ENCODE measurements around the gene UBE2A.

UBE2A gene

GRCh38 chrX:119541188-119541587, 33.2 kb upstream of the UBE2A start:
- no peaks in the 10 kb centered on the region for H3K9me3 ChIP-seq (ENCODE audit: severe bottlenecking)
- no peak for DNase-seq (ENCODE audit: low spot score)
- ATAC-seq (ENCODE audit: low read depth), result peak; percentile 86
- no peaks in the 10 kb centered on the region for H3K36me3 ChIP-seq (ENCODE audit: low read depth)
- no peak overlapping the region for H3K27ac ChIP-seq (ENCODE audit: poor library complexity, severe bottlenecking)
- no peak overlapping the region for H3K4me3 ChIP-seq (ENCODE audit: severe bottlenecking)
- TF ChIP-seq CTCF (IDR thresholded peaks at IDR 0.05; ENCODE audit: poor library complexity, severe bottlenecking), result no peak
- no peaks in the 10 kb centered on the region for H3K27me3 ChIP-seq (ENCODE audit: insufficient read depth, poor library complexity, severe bottlenecking)
- peaks cover 5% of the 10 kb centered on the region for H3K4me1 ChIP-seq (ENCODE audit: insufficient read depth, poor library complexity, severe bottlenecking)

- no peak overlapping the region for H3K27ac ChIP-seq (ENCODE audit: poor library complexity, severe bottlenecking)
- H3K36me3 ChIP-seq (ENCODE audit: low read depth), result no peaks in the 10 kb centered on the region
- no peaks in the 10 kb centered on the region for H3K27me3 ChIP-seq (ENCODE audit: insufficient read depth, poor library complexity, severe bottlenecking)
- no peak for ATAC-seq (ENCODE audit: low read depth)
- DNase-seq (ENCODE audit: low spot score), result no peak
- no peaks in the 10 kb centered on the region for H3K9me3 ChIP-seq (ENCODE audit: severe bottlenecking)
- no peaks in the 10 kb centered on the region for H3K4me1 ChIP-seq (ENCODE audit: insufficient read depth, poor library complexity, severe bottlenecking)
- no peak for TF ChIP-seq CTCF (IDR thresholded peaks at IDR 0.05; ENCODE audit: poor library complexity, severe bottlenecking)
- H3K4me3 ChIP-seq (ENCODE audit: severe bottlenecking), result no peak overlapping the region
These were observed 24.9 kb upstream of the UBE2A start for GRCh38 chrX:119549327-119550016.

- Histone ChIP-seq H3K4me3 (ENCODE audit: severe bottlenecking) (no peak overlapping the region), H3K9me3 (ENCODE audit: severe bottlenecking) (no peaks in the 10 kb centered on the region), H3K27ac (ENCODE audit: poor library complexity, severe bottlenecking) (no peak overlapping the region), H3K36me3 (ENCODE audit: low read depth) (no peaks in the 10 kb centered on the region), H3K4me1 (ENCODE audit: insufficient read depth, poor library complexity, severe bottlenecking) (no peaks in the 10 kb centered on the region), H3K27me3 (ENCODE audit: insufficient read depth, poor library complexity, severe bottlenecking) (no peaks in the 10 kb centered on the region)
- no peak for DNase-seq (ENCODE audit: low spot score)
- no peak for ATAC-seq (ENCODE audit: low read depth)
- TF ChIP-seq CTCF (IDR thresholded peaks at IDR 0.05; ENCODE audit: poor library complexity, severe bottlenecking), result no peak
These were observed 21.9 kb upstream of the UBE2A start for GRCh38 chrX:119552508-119552907.

GRCh38 chrX:119565107-119565663, 9.2 kb upstream of the UBE2A start, which contains the start of gene STEEP1:
Gene STEEP1, minus strand, starts transcription at chrX:119565409. Its CDS starts 54 bp downstream, at chrX:119565355.
- H3K36me3 ChIP-seq (ENCODE audit: low read depth), result no peaks in the 10 kb centered on the region
- peak; percentile 95 for ATAC-seq (ENCODE audit: low read depth)
- H3K4me3 ChIP-seq (ENCODE audit: severe bottlenecking), result peak within 1 kb of the TSS; percentile 46
- H3K27me3 ChIP-seq (ENCODE audit: insufficient read depth, poor library complexity, severe bottlenecking), result no peaks in the 10 kb centered on the region
- peak; percentile 80 for DNase-seq (ENCODE audit: low spot score)
- TF ChIP-seq CTCF (IDR thresholded peaks at IDR 0.05; ENCODE audit: poor library complexity, severe bottlenecking), result no peak
- H3K27ac ChIP-seq (ENCODE audit: poor library complexity, severe bottlenecking), result no peak within 1 kb of the TSS
- H3K9me3 ChIP-seq (ENCODE audit: severe bottlenecking), result no peaks in the 10 kb centered on the region
- no peaks in the 10 kb centered on the region for H3K4me1 ChIP-seq (ENCODE audit: insufficient read depth, poor library complexity, severe bottlenecking)

- no peaks in the 10 kb centered on the region for H3K36me3 ChIP-seq (ENCODE audit: low read depth)
- ATAC-seq (ENCODE audit: low read depth) (no peak), DNase-seq (ENCODE audit: low spot score) (no peak)
- H3K27ac ChIP-seq (ENCODE audit: poor library complexity, severe bottlenecking), result no peak overlapping the region
- H3K4me3 ChIP-seq (ENCODE audit: severe bottlenecking), result no peak overlapping the region
- no peaks in the 10 kb centered on the region for H3K4me1 ChIP-seq (ENCODE audit: insufficient read depth, poor library complexity, severe bottlenecking)
- no peaks in the 10 kb centered on the region for H3K27me3 ChIP-seq (ENCODE audit: insufficient read depth, poor library complexity, severe bottlenecking)
- TF ChIP-seq CTCF (IDR thresholded peaks at IDR 0.05; ENCODE audit: poor library complexity, severe bottlenecking), result no peak
- no peaks in the 10 kb centered on the region for H3K9me3 ChIP-seq (ENCODE audit: severe bottlenecking)
These were observed 4.0 kb upstream of the UBE2A start for GRCh38 chrX:119570351-119570835.
